Astrocyte (in vitro differentiated cells and primary cell): ENCODE results near the gene S100P.
"Not testable (repeated sequence)": the region's sequence is repeated elsewhere in the genome, so short reads cannot be mapped to it uniquely, and the experiment has no call there.

ENCODE experiments used
- EZH2 ChIP-seq: IDR thresholded peaks from 2 replicates; pipeline ENCODE4 v1.6.1; 2012; ENCODE audit warnings: mild to moderate bottlenecking, low read length, inconsistent platforms; ENCODE audit not compliant: insufficient read depth
- TF ChIP-seq, protein P1 (sequence below): IDR thresholded peaks from 2 replicates; pipeline ENCODE4 v1.5.1; 2011; ENCODE audit warnings: low read depth, mild to moderate bottlenecking, inconsistent platforms, low read length, moderate library complexity; ENCODE audit not compliant: insufficient read depth

DNA sequence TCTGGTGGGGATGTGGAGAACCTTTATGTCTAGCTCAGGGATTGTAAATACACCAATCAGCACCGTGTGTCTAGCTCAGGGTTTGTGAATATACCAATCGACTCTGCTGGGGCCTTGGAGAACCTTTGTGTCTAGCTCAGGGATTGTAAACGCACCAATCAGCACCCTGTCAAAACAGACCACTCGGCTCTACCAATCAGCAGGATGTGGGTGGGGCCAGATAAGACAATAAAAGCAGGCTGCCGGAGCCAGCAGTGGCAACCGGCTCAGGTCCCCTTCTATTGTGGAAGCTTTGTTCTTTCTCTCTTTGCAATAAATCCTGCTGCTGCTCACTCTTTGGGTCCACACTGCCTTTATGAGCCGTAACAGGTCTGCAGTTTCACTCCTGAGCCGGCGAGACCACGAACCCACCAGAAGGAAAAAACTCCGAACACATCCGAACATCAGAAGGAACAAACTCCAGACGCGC, 20.5 kb upstream of the S100P start:
- TF ChIP-seq, protein P1, sequence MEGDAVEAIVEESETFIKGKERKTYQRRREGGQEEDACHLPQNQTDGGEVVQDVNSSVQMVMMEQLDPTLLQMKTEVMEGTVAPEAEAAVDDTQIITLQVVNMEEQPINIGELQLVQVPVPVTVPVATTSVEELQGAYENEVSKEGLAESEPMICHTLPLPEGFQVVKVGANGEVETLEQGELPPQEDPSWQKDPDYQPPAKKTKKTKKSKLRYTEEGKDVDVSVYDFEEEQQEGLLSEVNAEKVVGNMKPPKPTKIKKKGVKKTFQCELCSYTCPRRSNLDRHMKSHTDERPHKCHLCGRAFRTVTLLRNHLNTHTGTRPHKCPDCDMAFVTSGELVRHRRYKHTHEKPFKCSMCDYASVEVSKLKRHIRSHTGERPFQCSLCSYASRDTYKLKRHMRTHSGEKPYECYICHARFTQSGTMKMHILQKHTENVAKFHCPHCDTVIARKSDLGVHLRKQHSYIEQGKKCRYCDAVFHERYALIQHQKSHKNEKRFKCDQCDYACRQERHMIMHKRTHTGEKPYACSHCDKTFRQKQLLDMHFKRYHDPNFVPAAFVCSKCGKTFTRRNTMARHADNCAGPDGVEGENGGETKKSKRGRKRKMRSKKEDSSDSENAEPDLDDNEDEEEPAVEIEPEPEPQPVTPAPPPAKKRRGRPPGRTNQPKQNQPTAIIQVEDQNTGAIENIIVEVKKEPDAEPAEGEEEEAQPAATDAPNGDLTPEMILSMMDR: not testable (repeated sequence)
- TF ChIP-seq EZH2: not testable (repeated sequence)
